Tibial nerve (tissue), 4 donors: ENCODE results near the gene NCAN. TPM values are rescaled to one million over a fixed set of nuclear protein-coding genes. Genes with fewer than 3 reads are reported as not detected.

Experiments
- DNase-seq, 2 donors: peaks; one replicate each; pipeline ENCODE4 v3.0.0-alpha.2; 2019; ENCODE audit warnings: low spot score in 2 of 2
- H3K27ac ChIP-seq, 4 donors: fragments of 200-600 bp; sonication (generic) in 3 of 4; one replicate each; pipeline ENCODE4 v1.5.1; 2017 to 2019; ENCODE audit warnings: mild to moderate bottlenecking in 1 of 4
- H3K27me3 ChIP-seq, 2 donors: fragments of 200-600 bp; sonication (generic) in 1 of 2; one replicate each; pipeline versions ENCODE4 v1.5.1 to v1.6.0; 2017 to 2019
- H3K36me3 ChIP-seq, 3 donors: fragments of 200-600 bp; sonication (generic); one replicate each; pipeline ENCODE4 v1.5.1; 2018 to 2019
- H3K4me1 ChIP-seq, 4 donors: fragments of 200-600 bp; sonication (generic) in 3 of 4; one replicate each; pipeline ENCODE4 v1.5.1; 2017 to 2019
- H3K4me3 ChIP-seq, 4 donors: fragments of 200-600 bp; sonication (generic) in 3 of 4; one replicate each; pipeline ENCODE4 v1.5.1; 2017 to 2019; ENCODE audit warnings: mild to moderate bottlenecking in 1 of 4, moderate library complexity in 1 of 4
- H3K9me3 ChIP-seq, 4 donors: fragments of 200-600 bp; sonication (generic) in 3 of 4; one replicate each; pipeline ENCODE4 v1.5.1; 2017 to 2019
- CTCF ChIP-seq, 5 experiments: fragments of 200-600 bp in 3 of 5; fragments of 450-650 bp in 2 of 5; sonication (generic) in 3 of 5; IDR thresholded peaks; one replicate each; pipeline ENCODE4 v1.5.1; 2016 to 2019; ENCODE audit warnings: antibody characterized with exemption in 5 of 5, mild to moderate bottlenecking in 3 of 5, moderate library complexity in 2 of 5
- EP300 ChIP-seq, 2 donors: sonication (generic); formaldehyde crosslinking; IDR thresholded peaks; one replicate each; pipeline ENCODE4 v1.6.1; 2017; ENCODE audit warnings: antibody characterized with exemption in 2 of 2, mild to moderate bottlenecking in 1 of 2
- POLR2A ChIP-seq, 2 donors: fragments of 450-650 bp; IDR thresholded peaks; one replicate each; pipeline ENCODE4 v1.6.1; 2017; ENCODE audit warnings: antibody characterized with exemption in 2 of 2, mild to moderate bottlenecking in 2 of 2, moderate library complexity in 2 of 2
- WGBS, 2 donors: methylation state at CpG; one replicate each; pipeline ENCODE4 v1.1.5; 2018; 5-methylcytosine and 5-hydroxymethylcytosine counted together
- total RNA-seq, 4 donors: library from RNA; depleted of rRNA; stranded (reverse); fragments of >200 nt; gene quantifications; one replicate each; pipeline ENCODE4 v1.1.0, GENCODE V29; 2016

NCAN gene
- total RNA-seq, 4 donors from 2014 or later = not detected

- DNase-seq = no peak
- Histone ChIP-seq H3K4me3 (no peak overlapping the region), H3K27ac (no peak overlapping the region), H3K4me1 (peaks cover 0 to 10% (median 3%) of the 10 kb centered on the region in 4 donors), H3K9me3 (no peaks in the 10 kb centered on the region), H3K27me3 (no peaks in the 10 kb centered on the region), H3K36me3 (peaks cover 4 to 75% (median 9%) of the 10 kb centered on the region in 3 donors)
- WGBS, 2 donors = 83 to 93% methylated on average over 14 to 16 of the region's 20 CpGs
- TF ChIP-seq CTCF (IDR thresholded peaks at IDR 0.05) (no peak), POLR2A (IDR thresholded peaks at IDR 0.05) (no peak), EP300 (IDR thresholded peaks at IDR 0.05) (no peak)
Observed at GRCh38 chr19:19276851-19277250, 65.1 kb downstream of the NCAN start.

GRCh38 chr19:19278315-19278714 lies 66.6 kb downstream of the NCAN start:
- DNase-seq = no peak
- TF ChIP-seq EP300 (IDR thresholded peaks at IDR 0.05) (no peak), POLR2A (IDR thresholded peaks at IDR 0.05) (no peak), CTCF (IDR thresholded peaks at IDR 0.05) (no peak)
- peaks cover 4 to 90% (median 9%) of the 10 kb centered on the region in 3 donors for H3K36me3 ChIP-seq
- WGBS, 2 donors = 89 to 92% methylated on average over 7 of the region's 7 CpGs
- no peak overlapping the region for H3K4me3 ChIP-seq
- no peaks in the 10 kb centered on the region for H3K9me3 ChIP-seq
- peaks cover 0 to 2% (median under 1%) of the 10 kb centered on the region in 4 donors for H3K4me1 ChIP-seq
- H3K27me3 ChIP-seq = no peaks in the 10 kb centered on the region
- no peak overlapping the region for H3K27ac ChIP-seq

- H3K4me1 ChIP-seq = no peaks in the 10 kb centered on the region
- peaks cover 4 to 98% (median 15%) of the 10 kb centered on the region in 3 donors for H3K36me3 ChIP-seq
- H3K4me3 ChIP-seq = no peak overlapping the region
- no peak for DNase-seq
- no peak overlapping the region for H3K27ac ChIP-seq
- no peaks in the 10 kb centered on the region for H3K9me3 ChIP-seq
- H3K27me3 ChIP-seq = no peaks in the 10 kb centered on the region
- TF ChIP-seq POLR2A (IDR thresholded peaks at IDR 0.05) (no peak), CTCF (IDR thresholded peaks at IDR 0.05) (no peak), EP300 (IDR thresholded peaks at IDR 0.05) (no peak)
- 85 to 90% methylated on average over 16 to 18 of the region's 19 CpGs for WGBS, 2 donors
Observed at GRCh38 chr19:19279062-19279612, 67.4 kb downstream of the NCAN start.

- DNase-seq = no peak
- H3K9me3 ChIP-seq = no peaks in the 10 kb centered on the region
- H3K27me3 ChIP-seq = no peaks in the 10 kb centered on the region
- no peak overlapping the region for H3K27ac ChIP-seq
- 94 to 95% methylated on average over 13 to 16 of the region's 16 CpGs for WGBS, 2 donors
- TF ChIP-seq EP300 (IDR thresholded peaks at IDR 0.05) = no peak
- no peak for TF ChIP-seq CTCF (IDR thresholded peaks at IDR 0.05)
- TF ChIP-seq POLR2A (IDR thresholded peaks at IDR 0.05) = no peak
- H3K4me3 ChIP-seq = no peak overlapping the region
- no peaks in the 10 kb centered on the region for H3K4me1 ChIP-seq
- peaks cover 4 to 100% (median 15%) of the 10 kb centered on the region in 3 donors for H3K36me3 ChIP-seq
Observed at GRCh38 chr19:19279853-19280252, 68.1 kb downstream of the NCAN start.

- Histone ChIP-seq H3K4me1 (no peaks in the 10 kb centered on the region), H3K27me3 (no peaks in the 10 kb centered on the region), H3K36me3 (peaks cover 4 to 100% (median 20%) of the 10 kb centered on the region in 3 donors), H3K27ac (no peak overlapping the region), H3K9me3 (no peaks in the 10 kb centered on the region), H3K4me3 (no peak overlapping the region)
- WGBS, 2 donors = 83 to 85% methylated on average over 14 to 16 of the region's 16 CpGs
- TF ChIP-seq EP300 (IDR thresholded peaks at IDR 0.05) (no peak), CTCF (IDR thresholded peaks at IDR 0.05) (no peak)
- DNase-seq = no peak
Observed at GRCh38 chr19:19280561-19280960, 68.8 kb downstream of the NCAN start.
